GM19438 (cell line): ENCODE results near the gene ADCY9.
A peak's percentile ranks its signal among the peaks of the same experiment; 100 is the strongest.

Experiments used
- ATAC-seq: cut with Tn5 transposase; IDR thresholded peaks from one replicate; pipeline ENCODE4 v1.9.1; 2021; ENCODE audit warnings: low read depth; ENCODE audit not compliant: unreplicated experiment

The ADCY9 gene

DNA sequence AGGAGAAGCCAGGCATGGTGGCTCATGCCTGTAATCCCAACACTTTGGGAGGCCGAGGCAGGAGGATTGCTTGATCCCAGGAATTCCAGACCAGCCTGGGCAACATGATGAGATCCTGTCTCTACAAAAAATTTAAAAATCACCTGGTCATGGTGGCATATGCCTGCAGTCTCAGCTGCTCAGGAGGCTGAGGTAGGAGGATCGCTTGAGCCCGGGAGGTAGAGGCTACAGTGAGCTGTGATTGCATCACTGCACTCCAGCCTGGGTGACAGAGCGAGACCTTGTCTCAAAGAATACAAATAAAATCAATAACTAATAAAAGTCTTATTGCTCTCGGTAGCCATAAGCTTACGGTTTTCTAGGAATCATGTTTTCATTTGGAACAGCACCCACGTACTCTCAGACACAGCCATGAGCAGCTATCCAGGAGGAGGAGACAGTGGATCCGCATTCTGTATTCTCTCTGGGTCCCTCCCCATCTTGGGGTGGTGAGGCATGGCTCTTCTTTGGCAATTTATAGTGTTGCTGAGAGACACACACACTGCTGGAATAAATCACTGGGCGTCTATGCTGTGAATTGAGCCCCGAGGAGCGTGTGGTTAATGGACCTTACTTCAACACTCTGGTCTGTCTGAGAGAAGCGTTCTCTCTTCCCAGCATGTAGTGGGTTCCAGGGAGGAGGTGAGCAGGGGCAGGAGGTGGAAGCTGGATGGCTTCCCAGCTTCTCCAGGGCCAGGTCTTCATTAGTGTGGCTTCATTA, 8.5 kb upstream of the ADCY9 start:
- ATAC-seq: no peak

DNA sequence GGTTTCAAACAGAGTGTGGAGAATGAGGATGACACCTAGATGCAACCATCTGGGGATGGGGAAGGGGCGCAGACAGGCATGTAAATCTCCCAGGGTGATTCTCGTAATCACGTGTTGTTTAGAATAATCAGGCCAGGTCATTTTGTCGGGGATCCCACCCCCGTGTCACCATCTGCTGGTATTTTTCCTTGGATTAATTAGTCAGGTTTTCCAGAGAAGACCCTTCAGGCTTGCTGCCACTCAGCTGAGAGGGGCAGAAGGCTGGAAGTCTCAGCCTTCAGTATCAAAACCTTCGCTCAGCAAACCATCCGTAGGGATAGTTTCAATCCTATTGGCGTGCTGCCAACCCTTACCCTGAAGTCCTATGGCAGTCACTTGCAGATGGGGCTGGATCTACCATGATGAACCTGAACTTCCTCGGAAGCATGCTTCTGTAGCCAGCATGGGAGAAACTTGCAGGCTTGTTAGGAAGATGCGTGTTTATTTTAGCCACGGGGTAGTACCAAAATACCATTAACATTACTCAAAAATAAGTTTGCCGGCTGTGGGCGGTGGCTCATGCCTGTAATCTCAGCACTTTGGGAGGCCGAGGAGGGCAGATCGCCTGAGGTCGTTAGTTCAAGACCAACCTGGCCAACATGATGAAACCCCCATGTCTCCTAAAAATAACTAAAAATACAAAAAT, 7.5 kb upstream of the ADCY9 start:
- ATAC-seq: no peak

DNA sequence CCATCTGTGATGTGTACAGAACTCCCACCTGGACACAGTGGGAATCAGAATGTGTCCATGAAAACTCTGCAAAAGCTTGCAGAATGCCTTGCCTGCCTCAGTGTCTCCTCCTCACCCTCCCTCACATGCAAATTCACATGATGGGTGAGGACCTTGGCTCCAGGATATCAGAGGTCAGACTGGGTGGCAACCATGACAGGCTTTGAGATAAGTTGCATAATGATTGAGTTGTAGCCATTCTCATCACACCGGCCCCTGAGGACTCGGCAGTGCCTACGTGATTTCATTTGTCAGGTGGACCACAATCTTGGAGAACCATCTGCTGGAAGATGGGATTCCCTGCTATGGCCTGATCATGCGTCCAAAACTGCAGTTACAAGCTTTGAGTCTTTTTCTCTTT, 3.9 kb upstream of the ADCY9 start:
- no peak for ATAC-seq

DNA sequence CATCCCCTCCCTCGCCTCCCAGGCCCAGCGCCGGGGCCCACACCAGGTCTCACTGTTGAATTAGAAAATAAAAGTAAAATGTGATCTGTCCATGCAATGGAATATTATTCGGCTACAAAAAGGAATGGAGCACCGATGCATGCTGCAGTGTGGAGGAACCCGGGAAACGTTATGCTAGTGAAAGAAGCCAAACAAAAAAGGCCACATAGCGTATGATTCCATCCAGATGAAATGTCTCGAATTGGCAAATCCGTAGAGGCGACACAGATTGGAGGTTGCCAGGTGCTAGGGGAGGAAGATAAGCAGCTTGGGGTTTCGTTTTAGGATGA, 972 bp upstream of the ADCY9 start:
- ATAC-seq: no peak

DNA sequence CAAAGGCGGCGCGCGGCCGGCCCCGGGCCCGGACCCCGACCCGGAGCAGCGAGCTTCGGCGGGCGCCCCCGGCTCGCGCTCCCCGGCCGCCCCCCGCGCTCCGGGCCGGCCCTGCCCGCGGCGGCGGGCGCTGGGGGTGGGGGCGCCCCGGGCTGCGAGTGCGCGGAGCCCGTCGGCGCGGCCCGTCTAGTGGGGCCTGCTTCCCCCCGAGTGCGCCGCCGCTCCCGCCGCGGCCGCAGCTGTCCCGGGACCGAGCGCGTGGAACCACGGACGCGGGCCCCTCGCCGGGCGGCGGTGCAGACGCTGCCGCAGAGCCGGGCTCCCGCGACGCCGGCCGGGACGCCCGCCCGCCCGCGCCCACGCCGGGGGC, 308 bp downstream of the ADCY9 start:
- no peak for ATAC-seq

DNA sequence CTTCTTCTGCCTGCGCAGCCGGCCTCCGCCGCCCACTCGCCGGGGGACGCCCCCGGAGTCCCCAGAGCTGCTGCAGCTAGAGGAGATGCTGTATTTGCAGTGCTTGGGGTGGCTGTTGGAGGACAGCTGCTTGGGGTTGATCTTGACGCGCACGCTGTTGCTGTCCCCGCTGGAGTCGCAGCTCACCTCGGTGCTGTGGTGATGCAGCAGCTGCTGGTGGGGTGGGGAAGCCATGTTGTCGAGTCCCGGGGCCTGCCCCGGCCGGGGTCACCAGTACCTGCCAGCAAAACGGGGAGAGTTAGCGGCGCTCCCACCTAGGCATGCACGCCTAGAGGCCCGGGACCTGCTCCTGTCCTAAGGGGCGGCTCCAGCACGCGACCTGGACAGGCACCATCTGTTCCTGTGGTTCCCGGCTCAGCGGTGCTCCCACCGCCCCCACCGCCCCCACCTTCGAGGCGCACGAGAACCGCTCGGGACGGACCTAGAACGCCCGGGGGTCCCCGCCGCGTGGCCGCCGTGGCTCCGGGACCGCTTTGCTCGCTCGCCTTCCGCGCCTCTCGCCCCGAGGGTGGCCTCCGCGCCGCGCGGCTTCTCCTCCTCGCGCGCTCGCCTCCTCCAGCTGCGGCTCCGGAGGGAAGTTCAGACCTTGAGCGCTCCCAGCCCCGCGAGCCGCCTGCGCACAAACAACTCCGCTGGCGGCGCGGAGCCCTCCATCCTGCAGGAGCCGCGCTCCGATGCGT, 863 bp downstream of the ADCY9 start:
- peak; percentile 24 for ATAC-seq

DNA sequence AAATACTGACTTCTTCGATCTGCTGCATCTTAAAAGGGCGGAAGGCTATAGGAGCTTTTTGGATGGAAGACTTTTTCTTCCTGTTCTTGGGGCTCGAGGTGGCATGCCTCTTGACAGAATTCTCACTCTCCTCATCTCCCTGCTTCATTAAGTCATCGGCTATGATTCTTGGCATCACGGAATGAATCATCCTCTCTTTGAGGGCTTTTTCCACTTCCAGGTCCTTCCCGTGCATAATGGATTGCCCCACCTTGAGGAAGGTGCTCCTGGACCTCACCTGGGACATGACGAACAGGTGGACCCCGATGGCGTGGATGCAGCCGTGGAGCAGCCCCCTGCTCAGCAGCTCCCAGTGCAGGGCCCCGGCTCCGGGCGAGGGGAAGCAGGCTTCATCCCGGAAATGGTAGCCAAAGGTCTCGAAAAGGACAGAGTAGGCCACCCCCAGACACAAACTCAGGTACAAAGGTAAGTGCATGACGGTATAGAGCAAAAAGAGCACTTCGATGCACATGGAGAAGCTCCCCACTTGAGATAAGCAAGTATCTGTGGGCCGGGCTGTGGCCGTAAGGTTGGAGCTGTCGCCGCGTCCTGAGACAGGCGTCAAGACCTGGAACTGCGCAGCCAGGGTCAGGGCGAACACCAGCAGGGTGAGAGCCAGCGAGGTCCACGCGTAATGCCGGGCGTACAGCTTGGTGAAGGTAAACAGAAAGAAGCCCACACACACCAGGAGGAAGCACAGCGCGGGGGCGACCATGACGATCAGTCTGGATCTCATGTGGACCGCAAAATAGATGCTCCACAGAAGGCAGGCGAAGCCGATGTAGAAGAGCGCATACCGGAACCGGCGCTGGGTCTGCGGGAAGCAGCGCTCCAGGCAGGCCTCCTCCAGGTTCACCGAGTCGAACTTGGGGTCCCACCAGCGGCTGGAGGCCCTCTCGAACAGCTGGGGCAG, 1.7 kb downstream of the ADCY9 start:
- ATAC-seq: no peak

DNA sequence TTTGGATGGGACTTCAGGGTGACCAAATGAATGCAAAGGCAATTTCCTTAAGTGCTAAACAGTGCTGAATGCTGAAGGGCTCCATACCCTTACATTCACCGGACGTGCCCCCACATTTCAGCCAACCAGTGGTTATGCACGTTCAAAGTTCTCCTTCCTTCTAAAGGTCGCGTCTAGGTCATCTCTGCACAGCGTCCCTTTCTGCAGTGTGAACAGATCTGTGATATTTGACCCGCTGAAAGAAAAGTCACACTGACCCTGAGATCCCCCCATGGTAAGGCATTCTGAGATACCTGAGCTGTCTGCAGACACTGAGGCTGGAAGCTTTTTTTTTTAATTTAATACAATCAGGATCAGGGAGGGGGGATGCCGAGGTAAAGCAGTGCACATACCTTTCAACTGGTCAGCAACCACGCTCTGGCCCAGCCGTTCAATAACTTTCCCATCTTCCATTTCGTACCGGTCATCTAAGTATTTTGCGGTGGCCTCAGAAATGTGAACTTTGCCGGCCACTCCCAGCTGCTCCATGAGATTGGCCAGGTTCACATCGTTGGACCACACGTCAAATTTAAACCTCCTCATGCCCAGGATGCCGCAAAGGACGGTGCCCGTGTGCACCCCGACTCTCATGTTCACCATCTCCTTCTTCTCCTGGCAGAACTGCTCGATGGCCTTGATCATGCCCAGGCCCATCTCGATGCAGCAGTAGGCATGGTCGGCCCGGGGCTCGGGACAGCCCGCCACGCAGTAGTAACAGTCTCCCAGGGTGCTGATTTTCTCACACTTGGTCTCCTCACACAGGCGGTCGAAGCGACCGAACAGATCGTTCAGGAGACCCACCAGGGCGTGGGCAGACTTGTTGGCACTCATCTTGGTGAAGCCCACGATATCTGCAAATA, 2.6 kb downstream of the ADCY9 start:
- ATAC-seq: no peak

DNA sequence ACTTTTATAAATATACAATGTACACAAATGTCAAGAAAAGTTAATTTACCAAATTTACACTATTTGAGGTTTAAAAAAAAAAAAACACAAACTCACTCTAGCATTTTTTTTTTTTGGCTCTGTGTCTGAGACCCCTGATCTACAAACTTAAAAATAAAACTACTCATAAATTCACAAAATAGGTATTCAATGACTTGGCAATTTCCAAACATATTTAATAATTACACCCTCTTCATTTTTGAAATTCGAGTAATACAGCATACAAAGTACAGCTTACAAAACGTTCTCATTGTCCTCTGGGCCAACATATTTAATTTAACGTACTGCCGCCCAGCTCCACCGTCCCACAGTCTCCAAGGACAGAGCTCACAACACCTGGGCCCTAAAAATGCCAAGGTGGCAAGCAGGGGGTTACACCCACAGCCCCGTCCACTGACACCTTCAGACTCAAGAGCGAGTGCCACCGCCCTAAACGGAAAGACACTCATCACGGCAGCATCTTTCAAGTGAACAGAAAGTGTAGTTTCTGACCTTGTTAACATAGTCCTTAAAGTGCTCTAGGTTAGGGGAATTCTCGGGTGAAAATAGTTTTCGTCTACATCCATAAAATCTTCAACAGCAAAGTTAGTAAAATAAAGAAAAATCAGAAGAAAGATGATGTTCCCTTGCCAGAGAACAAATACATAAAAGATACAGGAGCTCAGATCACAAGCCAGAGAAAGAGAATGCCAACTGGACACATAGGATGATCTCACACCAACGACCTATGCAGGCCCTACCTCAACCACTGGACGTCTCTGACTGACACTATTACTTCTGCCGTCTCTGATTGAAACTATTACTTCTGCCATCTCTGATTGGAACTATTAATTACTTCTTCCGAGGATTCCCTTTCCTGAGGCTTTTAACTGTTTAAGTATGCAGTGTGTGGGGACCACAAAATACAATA, 4.2 kb downstream of the ADCY9 start:
- no peak for ATAC-seq

DNA sequence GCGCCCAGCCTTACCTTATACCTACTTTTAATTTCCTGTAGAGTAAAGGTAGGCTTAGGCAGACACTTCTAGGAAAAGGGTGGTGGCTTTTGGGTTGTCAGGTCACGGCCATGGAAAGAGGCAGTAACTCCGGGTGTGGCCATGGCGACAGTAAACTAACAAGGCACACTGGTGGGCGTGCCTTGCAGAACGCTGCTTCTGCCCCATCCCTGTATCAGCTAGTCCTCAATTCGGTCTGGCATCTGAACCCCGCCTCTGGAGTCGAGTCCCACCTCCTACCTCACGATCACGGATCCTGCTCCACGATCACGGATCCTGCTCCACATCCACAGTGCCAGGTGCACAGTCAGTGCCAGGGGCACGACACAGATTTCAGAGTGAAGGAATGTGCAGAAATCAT, 5.6 kb downstream of the ADCY9 start:
- ATAC-seq: no peak

DNA sequence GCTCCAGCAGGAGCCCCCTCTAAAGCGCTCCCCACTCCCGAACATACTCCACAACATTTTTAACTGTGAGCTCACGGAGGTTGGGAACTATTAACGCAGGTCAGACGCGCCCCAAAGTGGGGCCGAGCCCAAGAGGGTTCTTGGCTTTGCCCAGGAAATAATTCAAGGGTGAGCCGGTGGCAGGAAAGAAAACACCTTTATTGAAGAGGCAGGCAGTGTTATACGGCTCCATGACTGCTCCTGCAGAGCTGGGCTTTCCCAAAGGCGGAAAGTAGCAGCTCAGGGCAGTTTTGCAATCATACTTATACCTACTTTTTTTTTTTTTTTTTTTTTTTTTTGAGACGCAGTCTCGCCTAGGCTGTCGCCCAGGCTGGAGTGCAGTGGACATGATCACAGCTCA, 6.2 kb downstream of the ADCY9 start:
- ATAC-seq: no peak

DNA sequence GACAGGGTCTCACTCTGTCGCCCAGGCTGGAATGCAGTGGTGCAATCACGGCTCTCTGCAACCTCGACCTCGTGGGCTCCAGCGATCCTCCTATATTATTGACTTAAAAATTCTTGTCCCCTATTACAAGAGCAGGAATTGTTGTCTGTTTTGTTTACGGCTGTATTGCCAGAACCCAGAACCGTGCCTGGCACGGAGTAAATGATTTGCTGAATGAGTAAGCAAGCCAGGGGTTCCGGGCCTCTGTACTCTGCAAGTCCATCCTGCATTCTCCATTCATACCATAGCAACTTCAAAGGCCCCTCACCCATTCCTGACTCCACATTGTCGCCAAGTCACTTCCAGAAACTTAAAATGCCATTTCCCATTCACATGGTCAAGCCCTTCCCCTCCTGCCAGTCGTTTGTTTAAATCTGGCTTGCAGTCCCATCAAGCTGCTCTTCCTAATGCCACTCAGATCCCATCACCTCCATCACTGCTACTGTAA, 6.9 kb downstream of the ADCY9 start:
- ATAC-seq: no peak

DNA sequence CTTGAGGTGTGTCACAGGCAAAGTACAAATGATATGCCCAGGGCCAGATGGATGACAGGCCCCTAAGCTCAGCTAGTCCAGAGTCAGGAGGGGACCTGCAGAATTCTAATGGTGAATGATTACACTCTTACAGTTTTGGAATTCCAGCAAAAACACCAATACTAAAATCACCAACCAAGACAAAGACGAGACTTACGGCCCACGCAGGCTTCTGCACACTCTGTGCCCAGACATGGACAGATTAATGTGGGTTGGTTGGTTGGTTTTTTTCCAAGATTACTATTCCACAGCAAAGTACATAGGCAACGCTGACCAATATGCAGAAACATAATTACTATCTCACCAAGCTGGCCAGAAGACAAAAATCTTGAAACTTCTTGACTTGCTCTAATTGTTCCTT, 9.7 kb downstream of the ADCY9 start:
- no peak for ATAC-seq

DNA sequence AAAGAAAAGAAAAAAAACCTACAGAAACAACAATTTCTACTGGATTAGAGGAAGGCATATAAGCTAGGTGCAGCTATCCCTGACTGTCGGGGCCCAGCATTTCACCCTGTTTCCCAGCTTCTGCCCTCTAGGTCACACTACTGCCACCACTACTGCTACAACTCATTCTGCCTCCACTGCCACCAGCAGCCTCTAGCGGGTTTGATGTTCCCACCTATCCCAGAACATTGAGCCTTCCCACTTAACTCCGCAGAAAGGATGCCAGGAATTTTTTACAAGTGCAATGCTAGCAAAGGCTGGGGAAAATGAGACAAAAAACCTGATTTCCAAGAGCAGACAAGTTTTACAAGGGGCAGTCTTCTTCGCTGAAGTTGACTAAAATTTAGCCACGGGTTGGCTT, 10.4 kb downstream of the ADCY9 start:
- ATAC-seq: no peak

DNA sequence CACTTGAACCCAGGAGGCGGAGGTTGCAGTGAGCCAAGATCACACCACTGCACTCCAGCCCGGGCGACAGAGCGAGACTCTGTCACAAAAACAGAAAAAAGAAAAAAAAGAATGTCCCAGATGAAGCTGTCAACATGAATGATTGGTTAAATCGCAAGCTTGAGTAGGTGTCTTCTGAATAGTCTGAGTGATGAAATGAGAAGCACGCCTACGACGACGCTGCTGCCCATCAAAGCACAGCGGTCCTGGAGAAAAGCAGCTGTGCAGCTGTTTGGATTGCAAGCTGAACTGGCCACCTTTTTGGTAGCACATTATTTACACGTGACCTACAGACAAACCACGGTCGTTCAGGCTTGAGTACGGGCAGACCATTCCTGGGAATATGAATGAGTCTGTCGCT, 12.5 kb downstream of the ADCY9 start:
- no peak for ATAC-seq

DNA sequence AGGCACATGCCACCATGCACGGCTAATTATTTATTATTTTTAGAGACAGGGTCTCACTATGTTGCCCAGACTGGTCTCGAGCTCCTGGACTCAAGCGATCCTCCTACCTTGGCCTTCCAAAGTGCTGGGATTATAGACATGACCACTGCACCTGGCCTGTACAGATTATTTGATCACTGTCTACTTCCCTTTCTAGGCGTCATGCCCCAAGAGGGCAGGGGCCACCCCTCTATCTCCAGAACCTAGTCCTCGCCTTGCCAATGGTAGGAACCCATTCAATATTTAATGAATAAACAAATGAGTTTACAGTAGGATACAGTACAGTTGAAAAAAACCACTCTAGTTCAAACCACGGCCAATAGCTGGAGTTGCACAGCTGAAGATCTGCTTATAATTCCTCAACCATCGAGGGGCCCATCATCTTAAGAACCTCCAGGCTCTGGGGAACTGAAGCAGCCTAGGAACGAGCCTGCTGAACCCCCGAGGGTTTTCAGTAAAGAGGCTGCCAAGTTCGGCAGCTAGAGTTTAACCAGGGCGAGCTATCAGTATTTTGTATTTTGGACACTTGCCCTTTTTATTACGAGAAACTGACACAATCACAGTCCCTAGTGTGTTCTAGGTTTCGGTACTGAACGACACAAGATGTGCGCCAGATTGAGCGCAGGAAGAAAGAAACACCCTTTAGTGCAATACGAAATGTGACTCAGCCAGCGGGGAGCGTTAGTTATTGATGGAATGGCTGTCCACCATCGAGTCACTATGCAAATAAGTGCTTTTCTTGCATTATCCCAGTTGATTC, 14.6 kb downstream of the ADCY9 start:
- ATAC-seq: no peak

DNA sequence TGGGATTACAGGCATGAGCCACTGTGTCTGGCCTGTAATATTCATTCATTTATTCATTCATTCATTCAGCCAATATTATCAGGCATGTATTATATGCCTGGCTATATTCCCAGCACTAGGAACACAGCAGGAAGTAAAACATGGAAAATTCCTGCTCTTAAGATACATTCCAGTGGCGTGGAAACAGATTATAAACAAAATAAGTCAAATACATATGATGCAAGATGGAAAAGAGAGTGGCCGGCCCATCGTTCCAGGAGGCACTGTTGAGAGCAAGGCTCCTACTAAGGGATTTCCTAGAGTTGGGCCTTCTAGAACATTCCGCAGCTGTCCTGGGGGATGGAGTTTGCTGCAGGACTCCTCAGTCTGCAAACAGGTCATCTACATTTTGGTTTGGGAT, 17.7 kb downstream of the ADCY9 start:
- no peak for ATAC-seq

DNA sequence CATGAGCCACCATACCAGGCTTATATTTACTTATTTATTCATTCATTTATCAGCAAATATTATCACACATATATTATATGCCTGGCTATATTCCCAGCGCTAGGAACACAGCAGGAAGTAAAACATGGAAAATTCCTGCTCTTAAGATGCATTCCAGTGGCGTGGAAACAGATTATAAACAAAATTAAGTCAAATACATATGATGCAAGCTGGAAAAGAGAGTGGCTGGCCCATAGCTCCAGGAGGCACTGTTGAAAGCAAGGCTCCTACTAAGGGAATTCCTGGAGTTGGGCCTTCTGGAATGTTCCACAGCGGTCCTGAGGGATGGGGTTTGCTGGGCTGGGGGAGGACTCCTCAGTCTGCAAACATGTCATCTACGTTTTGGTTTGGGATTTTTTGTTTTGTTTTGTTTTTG, 18.4 kb downstream of the ADCY9 start:
- no peak for ATAC-seq
